Neural progenitor cell (in vitro differentiated cells): ENCODE measurements around the gene PDIA5. TPM values are rescaled to one million over a fixed set of nuclear protein-coding genes. Genes with fewer than 3 reads are reported as not detected.

Experiments
- DNase-seq: peaks from one replicate; pipeline ENCODE4 v3.0.0-alpha.2; 2016; ENCODE audit warnings: low spot score
- H2AFZ ChIP-seq: fragments of 200-600 bp; sonication (generic); replicated peaks from 2 replicates; pipeline ENCODE4 v1.6.1; 2016; ENCODE audit warnings: antibody characterized with exemption
- H3F3A ChIP-seq: fragments of 200-600 bp; sonication (generic); 2 replicates; pipeline ENCODE4 v1.6.1; 2016; ENCODE audit warnings: antibody characterized with exemption, low read depth
- H3K27ac ChIP-seq: fragments of 200-600 bp; sonication (generic); 2 replicates; pipeline ENCODE4 v1.5.1; 2016; ENCODE audit warnings: mild to moderate bottlenecking
- H3K27me3 ChIP-seq: fragments of 200-600 bp; sonication (generic); 2 replicates; pipeline ENCODE4 v1.6.1; 2016; ENCODE audit warnings: mild to moderate bottlenecking, moderate library complexity
- H3K36me3 ChIP-seq: fragments of 200-600 bp; sonication (generic); 2 replicates; pipeline ENCODE4 v1.5.1; 2016
- H3K4me1 ChIP-seq: fragments of 200-600 bp; sonication (generic); 2 replicates; pipeline ENCODE4 v1.6.1; 2016; ENCODE audit warnings: mixed run types
- H3K4me2 ChIP-seq: fragments of 200-600 bp; sonication (generic); 2 replicates; pipeline ENCODE4 v1.6.1; 2016
- H3K4me3 ChIP-seq: fragments of 200-600 bp; sonication (generic); 2 replicates; pipeline ENCODE4 v1.5.1; 2016
- H3K79me2 ChIP-seq: fragments of 200-600 bp; sonication (generic); 2 replicates; pipeline ENCODE4 v1.6.1; 2016; ENCODE audit warnings: low read depth
- H3K9ac ChIP-seq: fragments of 200-600 bp; sonication (generic); 2 replicates; pipeline ENCODE4 v1.6.1; 2016
- H3K9me3 ChIP-seq: fragments of 200-600 bp; sonication (generic); 2 replicates; pipeline ENCODE4 v1.5.1; 2016; ENCODE audit warnings: low read depth
- H4K20me1 ChIP-seq: fragments of 200-600 bp; sonication (generic); 2 replicates; pipeline ENCODE4 v1.6.1; 2016; ENCODE audit warnings: low read depth
- H3K27ac Mint-ChIP-seq: 3 replicates; pipeline ENCODE4 v1.8.0; 2021; ENCODE audit warnings: mixed read lengths
- H3K27me3 Mint-ChIP-seq: 2 replicates; pipeline ENCODE4 v1.8.0; 2022; ENCODE audit warnings: low read depth, mild to moderate bottlenecking, inconsistent platforms, moderate library complexity, mixed read lengths; ENCODE audit not compliant: insufficient read depth
- H3K36me3 Mint-ChIP-seq: 3 replicates; pipeline ENCODE4 v1.8.0; 2021; ENCODE audit warnings: mixed read lengths
- H3K4me1 Mint-ChIP-seq: 3 replicates; pipeline ENCODE4 v1.8.0; 2021; ENCODE audit warnings: mixed read lengths
- H3K4me3 Mint-ChIP-seq: 3 replicates; pipeline ENCODE4 v1.8.0; 2021; ENCODE audit warnings: mild to moderate bottlenecking, moderate library complexity, mixed read lengths
- H3K9me3 Mint-ChIP-seq: 3 replicates; pipeline ENCODE4 v1.8.0; 2020; ENCODE audit warnings: mixed read lengths
- EZH2 ChIP-seq: fragments of 200-600 bp; sonication (generic); IDR thresholded peaks from 2 replicates; pipeline ENCODE4 v1.6.1; 2017; ENCODE audit warnings: antibody characterized with exemption, mild to moderate bottlenecking, moderate library complexity
- EZH2phosphoT487 ChIP-seq: fragments of 200-600 bp; sonication (generic); IDR thresholded peaks from 2 replicates; pipeline ENCODE4 v1.6.1; 2017; ENCODE audit warnings: antibody characterized with exemption
- total RNA-seq: library from RNA; depleted of rRNA; stranded (reverse); fragments of >200 nt; gene quantifications from 2 replicates; pipeline ENCODE4 v1.2.3, GENCODE V29; 2015; ENCODE audit warnings: low replicate concordance
- TF ChIP-seq, protein P1 (sequence below): fragments of 200-600 bp; sonication (generic); IDR thresholded peaks from 2 replicates; pipeline ENCODE4 v1.5.1; 2017; ENCODE audit warnings: antibody characterized with exemption, mild to moderate bottlenecking

PDIA5 gene
- total RNA-seq, 1 donor from 2014 or later = 15.8 TPM

DNA sequence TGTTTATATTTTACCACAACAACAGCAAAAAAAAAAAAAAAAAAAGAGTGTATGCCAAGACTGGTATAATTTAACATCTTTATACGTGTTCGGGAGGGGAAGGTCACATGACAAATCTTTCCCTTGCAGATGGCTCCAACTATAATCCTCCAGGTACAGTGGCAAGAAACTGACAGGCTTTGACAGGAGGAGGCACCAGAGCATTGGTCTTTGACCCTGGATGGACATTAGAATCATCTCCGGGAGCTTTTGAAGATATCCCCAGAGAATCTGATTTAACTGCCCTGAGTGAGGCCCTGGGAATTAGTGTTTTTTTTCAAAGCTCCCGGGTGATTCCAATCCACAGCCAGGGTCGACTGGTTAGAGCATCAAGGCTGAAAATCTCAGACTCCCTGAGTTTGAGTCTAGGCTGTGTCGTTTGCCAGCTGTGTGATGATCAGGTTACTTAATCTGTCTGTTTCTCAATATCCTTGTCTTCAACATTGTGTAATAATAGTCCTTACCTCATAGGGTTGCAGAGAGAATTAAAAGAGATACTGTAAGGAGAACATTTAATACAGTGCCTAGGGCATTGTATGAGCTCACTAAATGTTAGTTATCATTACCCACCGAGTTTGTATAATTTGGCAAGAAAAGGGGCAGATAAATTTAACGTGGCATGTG, 30.3 kb upstream of the PDIA5 start:
- H3K36me3 ChIP-seq = no peaks in the 10 kb centered on the region
- H3K9ac ChIP-seq = no peak overlapping the region
- H3K4me2 ChIP-seq = no peak overlapping the region
- H3K4me3 ChIP-seq = no peak overlapping the region
- no peak for DNase-seq
- no peak for TF ChIP-seq EZH2phosphoT487
- TF ChIP-seq EZH2 = no peak
- TF ChIP-seq, protein P1, sequence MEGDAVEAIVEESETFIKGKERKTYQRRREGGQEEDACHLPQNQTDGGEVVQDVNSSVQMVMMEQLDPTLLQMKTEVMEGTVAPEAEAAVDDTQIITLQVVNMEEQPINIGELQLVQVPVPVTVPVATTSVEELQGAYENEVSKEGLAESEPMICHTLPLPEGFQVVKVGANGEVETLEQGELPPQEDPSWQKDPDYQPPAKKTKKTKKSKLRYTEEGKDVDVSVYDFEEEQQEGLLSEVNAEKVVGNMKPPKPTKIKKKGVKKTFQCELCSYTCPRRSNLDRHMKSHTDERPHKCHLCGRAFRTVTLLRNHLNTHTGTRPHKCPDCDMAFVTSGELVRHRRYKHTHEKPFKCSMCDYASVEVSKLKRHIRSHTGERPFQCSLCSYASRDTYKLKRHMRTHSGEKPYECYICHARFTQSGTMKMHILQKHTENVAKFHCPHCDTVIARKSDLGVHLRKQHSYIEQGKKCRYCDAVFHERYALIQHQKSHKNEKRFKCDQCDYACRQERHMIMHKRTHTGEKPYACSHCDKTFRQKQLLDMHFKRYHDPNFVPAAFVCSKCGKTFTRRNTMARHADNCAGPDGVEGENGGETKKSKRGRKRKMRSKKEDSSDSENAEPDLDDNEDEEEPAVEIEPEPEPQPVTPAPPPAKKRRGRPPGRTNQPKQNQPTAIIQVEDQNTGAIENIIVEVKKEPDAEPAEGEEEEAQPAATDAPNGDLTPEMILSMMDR = no peak
- H3K79me2 ChIP-seq = no peaks in the 10 kb centered on the region
- peaks cover 10% of the 10 kb centered on the region for H3K27me3 ChIP-seq
- no peaks in the 10 kb centered on the region for H3K9me3 ChIP-seq
- H3K27ac Mint-ChIP-seq = no peak overlapping the region
- H3K4me1 ChIP-seq = no peaks in the 10 kb centered on the region
- no peak overlapping the region for H3K4me3 Mint-ChIP-seq
- H3K4me1 Mint-ChIP-seq = peaks cover 11% of the 10 kb centered on the region
- no peaks in the 10 kb centered on the region for H4K20me1 ChIP-seq
- H3K27ac ChIP-seq = no peak overlapping the region
- H3K27me3 Mint-ChIP-seq = no peaks in the 10 kb centered on the region
- no peaks in the 10 kb centered on the region for H3K9me3 Mint-ChIP-seq
- H2AFZ ChIP-seq = no peak overlapping the region
- no peaks in the 10 kb centered on the region for H3F3A ChIP-seq
- no peaks in the 10 kb centered on the region for H3K36me3 Mint-ChIP-seq

DNA sequence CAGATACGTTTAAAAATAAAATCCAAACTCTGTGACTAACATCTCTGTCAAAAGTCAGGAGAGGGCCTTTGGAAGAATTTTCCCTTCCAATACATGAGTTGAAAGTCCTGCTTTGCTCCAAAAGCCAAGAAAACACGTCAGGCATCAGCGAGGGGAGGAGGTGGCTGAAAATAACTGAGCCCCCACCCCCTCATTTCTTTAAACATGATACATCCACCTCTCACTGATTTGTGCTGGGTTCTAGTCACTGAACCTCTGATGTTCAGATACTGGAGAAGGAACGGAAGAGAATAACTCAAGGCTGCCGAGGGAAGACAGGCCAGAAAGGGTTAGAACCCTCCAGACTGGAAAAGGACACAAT, 29.8 kb upstream of the PDIA5 start:
- Mint-ChIP-seq H3K4me3 (no peak overlapping the region), H3K9me3 (no peaks in the 10 kb centered on the region), H3K36me3 (no peaks in the 10 kb centered on the region), H3K27me3 (no peaks in the 10 kb centered on the region), H3K4me1 (peaks cover 14% of the 10 kb centered on the region), H3K27ac (no peak overlapping the region)
- H3K4me1 ChIP-seq = no peaks in the 10 kb centered on the region
- H3K27me3 ChIP-seq = peaks cover 7% of the 10 kb centered on the region
- no peaks in the 10 kb centered on the region for H4K20me1 ChIP-seq
- TF ChIP-seq EZH2phosphoT487 (no peak), EZH2 (no peak)
- TF ChIP-seq, protein P1 = no peak
- H3K27ac ChIP-seq = no peak overlapping the region
- DNase-seq = no peak
- H3K79me2 ChIP-seq = no peaks in the 10 kb centered on the region
- no peaks in the 10 kb centered on the region for H3K9me3 ChIP-seq
- no peaks in the 10 kb centered on the region for H3K36me3 ChIP-seq
- H3F3A ChIP-seq = no peaks in the 10 kb centered on the region
- no peak overlapping the region for H3K9ac ChIP-seq
- H2AFZ ChIP-seq = no peak overlapping the region
- H3K4me3 ChIP-seq = no peak overlapping the region
- no peak overlapping the region for H3K4me2 ChIP-seq

DNA sequence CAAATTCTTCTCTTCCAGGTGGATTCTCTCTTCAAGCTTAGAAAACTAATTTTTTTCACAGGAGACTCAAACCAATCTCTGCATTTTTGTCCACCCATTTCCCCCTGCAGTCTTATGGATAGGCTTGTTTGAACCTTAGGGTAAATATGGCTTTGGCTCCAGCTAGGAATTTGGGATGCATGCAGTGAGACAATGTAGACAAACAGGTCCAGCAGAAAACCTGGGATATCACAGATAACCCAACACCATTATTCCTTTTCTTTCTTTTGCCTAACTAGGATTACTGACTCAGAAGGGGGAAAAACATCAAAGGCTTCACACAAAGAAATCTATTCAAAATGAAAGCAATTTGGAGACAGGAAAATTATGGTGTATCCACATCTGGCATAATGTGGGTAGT, 28.1 kb upstream of the PDIA5 start:
- Histone ChIP-seq H3K4me2 (no peak overlapping the region), H3K27me3 (peaks cover 7% of the 10 kb centered on the region), H3K4me3 (no peak overlapping the region), H3K27ac (no peak overlapping the region), H2AFZ (no peak overlapping the region), H3K9ac (no peak overlapping the region), H3K4me1 (no peaks in the 10 kb centered on the region), H3K36me3 (no peaks in the 10 kb centered on the region), H4K20me1 (no peaks in the 10 kb centered on the region), H3K9me3 (no peaks in the 10 kb centered on the region), H3K79me2 (no peaks in the 10 kb centered on the region), H3F3A (no peaks in the 10 kb centered on the region)
- no peak overlapping the region for H3K4me3 Mint-ChIP-seq
- peaks cover 17% of the 10 kb centered on the region for H3K4me1 Mint-ChIP-seq
- no peak for DNase-seq
- H3K27me3 Mint-ChIP-seq = no peaks in the 10 kb centered on the region
- no peaks in the 10 kb centered on the region for H3K36me3 Mint-ChIP-seq
- H3K9me3 Mint-ChIP-seq = no peaks in the 10 kb centered on the region
- no peak overlapping the region for H3K27ac Mint-ChIP-seq
- TF ChIP-seq EZH2phosphoT487 = no peak

DNA sequence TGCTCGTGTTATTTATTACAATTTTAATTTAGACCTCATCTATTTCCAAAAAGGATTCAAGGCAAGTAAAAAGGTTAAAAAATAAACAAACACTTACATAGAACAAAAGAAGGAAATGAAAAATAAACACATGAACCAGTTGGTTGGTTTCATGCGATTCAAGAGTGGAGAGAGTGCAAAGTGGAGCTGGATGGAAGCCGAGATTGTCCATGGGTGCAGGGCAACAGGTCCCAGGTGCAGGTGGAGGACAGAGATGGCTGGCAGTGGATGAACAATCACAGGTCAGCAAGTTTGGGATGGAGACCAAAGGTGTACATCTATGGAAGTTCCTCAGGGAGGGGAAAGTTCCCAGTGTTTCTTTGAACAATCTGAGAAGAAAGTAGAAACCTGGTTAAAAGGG, 27.6 kb upstream of the PDIA5 start:
- Histone ChIP-seq H3K9me3 (no peaks in the 10 kb centered on the region), H3K79me2 (no peaks in the 10 kb centered on the region), H3K27ac (no peak overlapping the region), H3K4me1 (no peaks in the 10 kb centered on the region), H3K4me2 (no peak overlapping the region), H3K9ac (no peak overlapping the region), H3K4me3 (no peak overlapping the region), H3K27me3 (peaks cover 7% of the 10 kb centered on the region), H4K20me1 (no peaks in the 10 kb centered on the region), H3K36me3 (no peaks in the 10 kb centered on the region), H3F3A (no peaks in the 10 kb centered on the region), H2AFZ (no peak overlapping the region)
- Mint-ChIP-seq H3K27me3 (no peaks in the 10 kb centered on the region), H3K4me3 (no peak overlapping the region), H3K4me1 (peaks cover 16% of the 10 kb centered on the region), H3K9me3 (no peaks in the 10 kb centered on the region), H3K36me3 (no peaks in the 10 kb centered on the region), H3K27ac (no peak overlapping the region)
- TF ChIP-seq, protein P1 = no peak
- no peak for TF ChIP-seq EZH2phosphoT487
- TF ChIP-seq EZH2 = no peak
- DNase-seq = no peak
